CD4-positive, alpha-beta T cell (primary cell): Measurements from ENCODE around the gene PCDHGB1. TPM values are rescaled to one million over a fixed set of nuclear protein-coding genes. Genes with fewer than 3 reads are reported as not detected.
"Not testable (repeated sequence)": the region's sequence is repeated elsewhere in the genome, so short reads cannot be mapped to it uniquely, and the experiment has no call there.

ENCODE experiments used
- ATAC-seq: fragments of 200-7000 bp; cut with Tn5 transposase; one replicate; pipeline ENCODE4 v1.10.0; 2022; ENCODE audit warnings: mild to moderate bottlenecking; ENCODE audit not compliant: poor library complexity
- CTCF ChIA-PET: fragments of 350-600 bp; sonication (Branson Sonifier 250); formaldehyde crosslinking; loops from one replicate; lab custom pipeline; 2021; ENCODE audit warnings: antibody characterized with exemption, inconsistent platforms; lab: Charles Lee
- POLR2A ChIA-PET: fragments of 350-600 bp; sonication (Branson Sonifier 250); formaldehyde crosslinking; loops from one replicate; lab custom pipeline; 2021; ENCODE audit warnings: antibody characterized with exemption, inconsistent platforms; lab: Charles Lee
- DNase-seq, 14 experiments: peaks; one replicate each; pipeline ENCODE4 v3.0.0-alpha.2; 2013 to 2020; ENCODE audit warnings: mixed read lengths in 2 of 14
- H3K27ac ChIP-seq, 2 donors: one replicate each; pipeline versions ENCODE4 v1.5.1 to v1.7.0; 2013; ENCODE audit warnings: low read length in 2 of 2, low read depth in 1 of 2, mild to moderate bottlenecking in 1 of 2
- H3K27me3 ChIP-seq, 2 experiments: 1 replicate in 1 of 2; 2 replicates in 1 of 2; pipeline versions ENCODE4 v1.6.1 to v1.7.0; 2013; ENCODE audit warnings: low read length in 2 of 2, control low read depth in 1 of 2, mild to moderate bottlenecking in 1 of 2, moderate library complexity in 1 of 2; ENCODE audit not compliant: insufficient read depth in 2 of 2, control insufficient read depth in 1 of 2
- H3K36me3 ChIP-seq: one replicate; pipeline ENCODE4 v1.6.1; 2013; ENCODE audit warnings: low read length, control low read depth; ENCODE audit not compliant: insufficient read depth
- H3K4me1 ChIP-seq: one replicate; pipeline ENCODE4 v1.6.1; 2013; ENCODE audit warnings: low read length, control low read depth; ENCODE audit not compliant: insufficient read depth
- H3K4me3 ChIP-seq: one replicate; pipeline ENCODE4 v1.5.1; 2013; ENCODE audit warnings: mild to moderate bottlenecking, low read length, moderate library complexity
- H3K9me3 ChIP-seq, 2 experiments: 1 replicate in 1 of 2; 2 replicates in 1 of 2; pipeline versions ENCODE4 v1.6.1 to v1.7.0; 2013; ENCODE audit warnings: low read length in 2 of 2, mild to moderate bottlenecking in 2 of 2, control low read depth in 1 of 2, moderate library complexity in 1 of 2; ENCODE audit not compliant: control insufficient read depth in 1 of 2, insufficient read depth in 1 of 2
- H3K27ac Mint-ChIP-seq: one replicate; pipeline ENCODE4 v1.8.0; 2020; ENCODE audit warnings: mixed read lengths
- H3K27me3 Mint-ChIP-seq: one replicate; pipeline ENCODE4 v1.8.0; 2021; ENCODE audit warnings: mixed read lengths
- H3K36me3 Mint-ChIP-seq: one replicate; pipeline ENCODE4 v1.8.0; 2021; ENCODE audit warnings: low read depth, mixed read lengths
- H3K4me1 Mint-ChIP-seq: one replicate; pipeline ENCODE4 v1.8.0; 2021; ENCODE audit warnings: low read depth, mixed read lengths
- H3K4me3 Mint-ChIP-seq: one replicate; pipeline ENCODE4 v1.8.0; 2020; ENCODE audit warnings: mild to moderate bottlenecking, mixed read lengths
- H3K9me3 Mint-ChIP-seq: one replicate; pipeline ENCODE4 v1.8.0; 2020; ENCODE audit warnings: mixed read lengths
- intact Hi-C, 2 experiments: fragments of 100-400 bp; cut with DNase I in 1 of 2; cut with micrococcal nuclease in 1 of 2; formaldehyde crosslinking; loops; one replicate each; pipeline versions ENCODE4 v1.15.1 to v1.9.0; 2023 to 2025; cut with DNase I, micrococcal nuclease
- total RNA-seq, 174 experiments: library from RNA in 2 of 174; stranded (reverse) in 2 of 174; gene quantifications; one replicate each; pipeline ENCODE4 v1.2.3 and lab custom pipeline; 2021 to 2026
- TF ChIP-seq, protein P1 (sequence below): fragments of 200-600 bp; IDR thresholded peaks from one replicate; pipeline ENCODE4 v1.8.0; 2022; ENCODE audit warnings: antibody characterized with exemption, mild to moderate bottlenecking

Gene PCDHGB1
- total RNA-seq, 2 experiments from 2014 or later = 0.05 TPM; not detected in 1

DNA sequence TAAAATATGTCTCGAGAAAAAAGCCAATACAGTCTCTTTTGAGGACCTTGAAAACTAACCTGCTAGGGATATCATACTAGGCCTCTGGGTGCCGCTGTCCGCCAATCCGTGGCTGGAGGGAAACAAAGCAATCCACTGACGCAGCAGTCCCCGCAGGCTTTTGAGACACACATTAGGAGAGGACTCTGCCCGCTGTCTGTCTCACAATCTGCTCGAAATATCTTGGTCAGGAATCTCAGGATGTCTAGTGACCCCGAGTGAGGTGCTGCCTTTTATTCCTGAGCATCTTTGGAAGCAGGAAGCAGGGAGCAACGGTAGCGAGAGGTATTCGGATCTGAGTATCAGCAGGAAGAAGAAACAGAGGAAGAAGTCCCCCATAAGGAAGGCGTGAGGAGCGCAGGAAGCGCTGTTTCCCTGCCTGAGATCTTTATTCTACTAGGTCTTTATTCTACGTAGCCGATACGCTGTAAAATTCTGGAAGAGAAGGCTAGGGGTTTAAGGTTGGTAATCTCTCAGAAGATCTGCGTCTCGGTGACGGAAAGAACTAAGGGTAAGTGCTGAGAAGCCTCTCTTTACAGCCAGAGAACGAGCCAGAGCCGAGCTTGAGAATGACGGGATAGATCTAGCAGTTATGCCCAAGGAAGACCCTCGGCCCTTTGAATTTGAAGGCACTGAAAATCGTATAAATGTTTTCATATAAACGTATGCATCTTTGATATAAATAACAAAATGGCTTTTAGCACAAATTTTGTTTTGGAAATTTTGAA lies 23.6 kb upstream of the PCDHGB1 start:
- Mint-ChIP-seq H3K27me3 (peaks cover 53% of the 10 kb centered on the region), H3K36me3 (peaks cover 53% of the 10 kb centered on the region), H3K4me3 (peak overlapping the region; percentile 92), H3K4me1 (peaks cover 11% of the 10 kb centered on the region), H3K9me3 (peaks cover 8% of the 10 kb centered on the region), H3K27ac (peak overlapping the region; percentile 74)
- peak; percentile 93 for ATAC-seq
- H3K27ac ChIP-seq = peak overlapping the region in 1 of 2 donors; percentile 24
- peak overlapping the region; percentile 61 for H3K4me3 ChIP-seq
- H3K9me3 ChIP-seq = peaks cover 38 to 43% of the 10 kb centered on the region in 2 experiments
- TF ChIP-seq, protein P1, sequence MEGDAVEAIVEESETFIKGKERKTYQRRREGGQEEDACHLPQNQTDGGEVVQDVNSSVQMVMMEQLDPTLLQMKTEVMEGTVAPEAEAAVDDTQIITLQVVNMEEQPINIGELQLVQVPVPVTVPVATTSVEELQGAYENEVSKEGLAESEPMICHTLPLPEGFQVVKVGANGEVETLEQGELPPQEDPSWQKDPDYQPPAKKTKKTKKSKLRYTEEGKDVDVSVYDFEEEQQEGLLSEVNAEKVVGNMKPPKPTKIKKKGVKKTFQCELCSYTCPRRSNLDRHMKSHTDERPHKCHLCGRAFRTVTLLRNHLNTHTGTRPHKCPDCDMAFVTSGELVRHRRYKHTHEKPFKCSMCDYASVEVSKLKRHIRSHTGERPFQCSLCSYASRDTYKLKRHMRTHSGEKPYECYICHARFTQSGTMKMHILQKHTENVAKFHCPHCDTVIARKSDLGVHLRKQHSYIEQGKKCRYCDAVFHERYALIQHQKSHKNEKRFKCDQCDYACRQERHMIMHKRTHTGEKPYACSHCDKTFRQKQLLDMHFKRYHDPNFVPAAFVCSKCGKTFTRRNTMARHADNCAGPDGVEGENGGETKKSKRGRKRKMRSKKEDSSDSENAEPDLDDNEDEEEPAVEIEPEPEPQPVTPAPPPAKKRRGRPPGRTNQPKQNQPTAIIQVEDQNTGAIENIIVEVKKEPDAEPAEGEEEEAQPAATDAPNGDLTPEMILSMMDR = peak; percentile 58
- ChIA-PET CTCF (interaction anchor here (0.7 to 8.1 kb wide), 4 partner anchors 187 to 238 kb away, joined by 5 to 40 read pairs (median 5); no protein-coding TSS in a partner anchor), POLR2A (interaction anchor here (1.4 to 1.6 kb wide), 2 partner anchors 238 kb away, joined by 3 to 5 read pairs; no protein-coding TSS in a partner anchor)
- peak; percentile 51 to 83 (median 62) for DNase-seq
- no peaks in the 10 kb centered on the region for H3K36me3 ChIP-seq
- peaks cover 18 to 27% of the 10 kb centered on the region in 2 experiments for H3K27me3 ChIP-seq
- intact Hi-C loops = loop anchor here (1.0 to 10.0 kb wide), 5 partner anchors 89 to 769 kb away; partner anchors contain the start of genes PCDHGA10 (in 1 of the 2) and PCDHGB7 (in 1 of the 2)
- H3K4me1 ChIP-seq = peaks cover 8% of the 10 kb centered on the region

DNA sequence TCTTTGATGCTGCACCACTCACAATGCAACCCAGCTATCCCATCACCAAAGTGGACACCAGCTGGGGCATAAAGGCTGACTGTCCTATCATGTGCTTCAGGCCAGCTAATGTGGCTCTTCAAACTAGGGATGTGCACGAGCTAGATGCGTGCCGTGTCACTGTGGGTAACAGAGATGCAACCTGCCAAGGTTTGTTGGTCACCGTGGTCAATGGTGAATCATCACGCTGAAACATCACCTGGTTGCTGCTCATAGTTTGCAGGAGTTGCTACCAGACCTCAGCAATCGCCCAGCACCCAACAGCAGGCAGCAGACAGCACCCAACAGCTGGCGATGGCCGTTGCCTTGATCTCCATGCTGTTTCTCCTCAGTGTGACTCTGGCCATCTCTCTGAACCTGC lies 21.7 kb upstream of the PCDHGB1 start:
- peaks cover 34 to 41% of the 10 kb centered on the region in 2 experiments for H3K27me3 ChIP-seq
- no peak overlapping the region for H3K4me3 ChIP-seq
- H3K27ac ChIP-seq = no peak overlapping the region
- H3K4me3 Mint-ChIP-seq = no peak overlapping the region
- H3K9me3 Mint-ChIP-seq = peaks cover 6% of the 10 kb centered on the region
- H3K36me3 ChIP-seq = no peaks in the 10 kb centered on the region
- H3K27ac Mint-ChIP-seq = no peak overlapping the region
- peaks cover 11% of the 10 kb centered on the region for H3K4me1 Mint-ChIP-seq
- POLR2A ChIA-PET = interaction anchor here (1.0 kb wide), 1 partner anchor 8 kb away, joined by 5 read pairs; the partner anchor contains the start of gene TAF7
- peaks cover 43 to 44% of the 10 kb centered on the region in 2 experiments for H3K9me3 ChIP-seq
- ATAC-seq = no peak
- DNase-seq = no peak
- H3K4me1 ChIP-seq = peaks cover 6% of the 10 kb centered on the region
- TF ChIP-seq, protein P1 = no peak
- H3K27me3 Mint-ChIP-seq = peaks cover 69% of the 10 kb centered on the region
- intact Hi-C loops = loop anchor here (10.0 kb wide), 3 partner anchors 87 to 767 kb away; partner anchors contain the start of genes PCDHGA10 (in 1 of the 2) and PCDHGB7 (in 1 of the 2)
- peaks cover 46% of the 10 kb centered on the region for H3K36me3 Mint-ChIP-seq
- CTCF ChIA-PET = interaction anchor here (8.1 kb wide), 1 partner anchor 236 kb away, joined by 40 read pairs; no protein-coding TSS in a partner anchor

DNA sequence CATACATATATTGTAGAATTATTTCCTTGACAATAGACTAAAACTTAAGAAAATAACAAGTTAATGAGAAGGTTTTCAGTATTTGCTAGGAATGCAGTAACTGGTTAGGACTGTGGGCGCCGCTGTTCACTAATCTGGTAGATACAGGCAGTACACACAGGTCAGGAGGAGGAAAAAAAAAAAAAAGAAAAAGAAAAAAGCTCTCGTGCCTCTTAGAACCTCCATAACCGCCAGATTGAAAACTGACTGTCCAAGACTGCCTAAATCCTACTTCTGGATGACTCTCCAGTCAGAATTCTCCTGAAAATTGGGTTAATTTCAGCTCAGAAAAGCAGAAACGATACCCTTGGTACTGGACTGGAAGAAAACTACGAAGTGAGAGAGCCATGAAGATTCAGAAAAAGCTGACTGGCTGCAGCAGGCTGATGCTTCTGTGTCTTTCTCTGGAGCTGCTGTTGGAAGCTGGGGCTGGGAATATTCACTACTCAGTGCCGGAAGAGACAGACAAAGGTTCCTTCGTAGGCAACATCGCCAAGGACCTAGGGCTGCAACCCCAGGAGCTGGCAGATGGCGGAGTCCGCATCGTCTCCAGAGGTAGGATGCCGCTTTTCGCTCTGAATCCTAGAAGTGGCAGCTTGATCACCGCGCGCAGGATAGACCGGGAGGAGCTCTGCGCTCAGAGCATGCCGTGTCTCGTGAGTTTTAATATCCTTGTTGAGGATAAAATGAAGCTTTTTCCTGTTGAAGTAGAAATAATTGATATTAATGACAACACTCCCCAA lies 19.4 kb upstream of the PCDHGB1 start, which contains the start of gene PCDHGA1:
Gene PCDHGA1 (plus strand): TSS at position 216 of the 782 bp plus-strand sequence.
- peaks cover 6% of the 10 kb centered on the region for H3K4me1 ChIP-seq
- peaks cover 50 to 52% of the 10 kb centered on the region in 2 experiments for H3K27me3 ChIP-seq
- Mint-ChIP-seq H3K36me3 (peaks cover 46% of the 10 kb centered on the region), H3K4me3 (peak within 1 kb of the TSS; percentile 62), H3K4me1 (peaks cover 11% of the 10 kb centered on the region), H3K27me3 (peaks cover 92% of the 10 kb centered on the region), H3K27ac (no peak within 1 kb of the TSS), H3K9me3 (peaks cover 14% of the 10 kb centered on the region)
- intact Hi-C loops = no loop called here
- H3K4me3 ChIP-seq = peak within 1 kb of the TSS; percentile 28
- TF ChIP-seq, protein P1 = no peak
- no peaks in the 10 kb centered on the region for H3K36me3 ChIP-seq
- H3K9me3 ChIP-seq = peaks cover 45 to 50% of the 10 kb centered on the region in 2 experiments
- CTCF ChIA-PET = interaction anchor here (0.5 to 8.1 kb wide), 9 partner anchors 8 to 577 kb away, joined by 3 to 40 read pairs (median 3); partner anchors contain the start of genes PCDHGA2, PCDHGB1, PCDHGB5 and TAF7
- POLR2A ChIA-PET = interaction anchor here (1.8 kb wide), 1 partner anchor 10 kb away, joined by 18 read pairs; the partner anchor contains the start of gene TAF7
- H3K27ac ChIP-seq = no peak within 1 kb of the TSS
- peak in 7 of 14 experiments; percentile 13 to 53 (median 31) for DNase-seq
- ATAC-seq = peak; percentile 60

DNA sequence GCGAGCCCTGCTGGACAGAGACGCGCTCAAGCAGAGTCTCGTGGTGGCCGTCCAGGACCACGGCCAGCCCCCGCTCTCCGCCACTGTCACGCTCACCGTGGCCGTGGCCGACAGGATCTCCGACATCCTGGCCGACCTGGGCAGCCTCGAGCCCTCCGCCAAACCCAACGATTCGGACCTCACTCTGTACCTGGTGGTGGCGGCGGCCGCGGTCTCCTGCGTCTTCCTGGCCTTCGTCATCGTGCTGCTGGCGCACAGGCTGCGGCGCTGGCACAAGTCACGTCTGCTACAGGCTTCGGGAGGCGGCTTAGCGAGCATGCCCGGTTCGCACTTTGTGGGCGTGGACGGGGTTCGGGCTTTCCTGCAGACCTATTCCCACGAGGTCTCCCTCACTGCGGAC lies 17.3 kb upstream of the PCDHGB1 start:
- Histone ChIP-seq H3K9me3 (peaks cover 38 to 61% of the 10 kb centered on the region in 2 experiments), H3K27me3 (peaks cover 50 to 65% of the 10 kb centered on the region in 2 experiments)
- H3K4me3 ChIP-seq, H3K27ac ChIP-seq, H3K27ac Mint-ChIP-seq, intact Hi-C loops, H3K4me3 Mint-ChIP-seq, H3K4me1 ChIP-seq, CTCF ChIA-PET, ATAC-seq, POLR2A ChIA-PET, H3K36me3 ChIP-seq, DNase-seq, H3K4me1 Mint-ChIP-seq: not testable (repeated sequence)
- H3K9me3 Mint-ChIP-seq = peaks cover 27% of the 10 kb centered on the region
- peaks cover 96% of the 10 kb centered on the region for H3K27me3 Mint-ChIP-seq
- peaks cover 49% of the 10 kb centered on the region for H3K36me3 Mint-ChIP-seq
